ENCODE measurements around the gene SLC66A1. TPM values are rescaled to one million over a fixed set of nuclear protein-coding genes. Genes with fewer than 3 reads are reported as not detected.

SLC66A1 gene
- total RNA-seq, 2 experiments from 2014 or later = 6.7 to 6.8 TPM

- peaks cover 6% of the 10 kb centered on the region for H3K36me3 Mint-ChIP-seq (ENCODE audit: low read depth)
- H3K4me1 Mint-ChIP-seq = peaks cover 6% of the 10 kb centered on the region
- DNase-seq = no peak
- no peak overlapping the region for H3K27ac Mint-ChIP-seq
- POLR2A ChIA-PET = no interaction called here
- H3K4me3 Mint-ChIP-seq = no peak overlapping the region
- CTCF ChIA-PET = interaction anchor here (0.8 kb wide), 1 partner anchor 10 kb away, joined by 3 read pairs; no protein-coding TSS in a partner anchor
- H3K9me3 Mint-ChIP-seq = no peaks in the 10 kb centered on the region
- H3K27me3 Mint-ChIP-seq = no peaks in the 10 kb centered on the region
Observed at GRCh38 chr1:19333587-19334354, 21.6 kb downstream of the SLC66A1 start.

GRCh38 chr1:19336543-19336942, 24.4 kb downstream of the SLC66A1 start:
- peaks cover 23% of the 10 kb centered on the region for H3K36me3 Mint-ChIP-seq (ENCODE audit: low read depth)
- H3K27me3 Mint-ChIP-seq = no peaks in the 10 kb centered on the region
- ChIA-PET POLR2A (no interaction called here), CTCF (interaction anchor here (1.5 kb wide), 1 partner anchor 54 kb away, joined by 3 read pairs; no protein-coding TSS in a partner anchor)
- no peak overlapping the region for H3K27ac Mint-ChIP-seq
- no peak overlapping the region for H3K4me3 Mint-ChIP-seq
- peaks cover 9% of the 10 kb centered on the region for H3K4me1 Mint-ChIP-seq
- no peak for DNase-seq
- no peaks in the 10 kb centered on the region for H3K9me3 Mint-ChIP-seq

GRCh38 chr1:19337289-19337688, 25.2 kb downstream of the SLC66A1 start:
- ChIA-PET POLR2A (no interaction called here), CTCF (no interaction called here)
- H3K4me3 Mint-ChIP-seq = no peak overlapping the region

GRCh38 chr1:19338323-19338762, 26.2 kb downstream of the SLC66A1 start:
- no peak overlapping the region for H3K4me3 Mint-ChIP-seq
- DNase-seq = no peak
- no peak overlapping the region for H3K27ac Mint-ChIP-seq
- ChIA-PET CTCF (no interaction called here), POLR2A (no interaction called here)
- no peaks in the 10 kb centered on the region for H3K27me3 Mint-ChIP-seq
- peaks cover 36% of the 10 kb centered on the region for H3K36me3 Mint-ChIP-seq (ENCODE audit: low read depth)
- H3K4me1 Mint-ChIP-seq = peaks cover 11% of the 10 kb centered on the region
- no peaks in the 10 kb centered on the region for H3K9me3 Mint-ChIP-seq

More at GRCh38 chr1:19337289-19337688, 25.2 kb downstream of the SLC66A1 start:
- no peak for DNase-seq
- Mint-ChIP-seq H3K27ac (no peak overlapping the region), H3K27me3 (no peaks in the 10 kb centered on the region), H3K9me3 (no peaks in the 10 kb centered on the region), H3K36me3 (ENCODE audit: low read depth) (peaks cover 30% of the 10 kb centered on the region), H3K4me1 (peaks cover 11% of the 10 kb centered on the region)

- no peaks in the 10 kb centered on the region for H3K9me3 Mint-ChIP-seq
- DNase-seq = no peak
- POLR2A ChIA-PET = no interaction called here
- H3K27ac Mint-ChIP-seq = no peak overlapping the region
- H3K4me1 Mint-ChIP-seq = peaks cover 11% of the 10 kb centered on the region
- H3K27me3 Mint-ChIP-seq = no peaks in the 10 kb centered on the region
- H3K36me3 Mint-ChIP-seq (ENCODE audit: low read depth) = peaks cover 40% of the 10 kb centered on the region
- CTCF ChIA-PET = no interaction called here
- no peak overlapping the region for H3K4me3 Mint-ChIP-seq
Observed at GRCh38 chr1:19339214-19339861, 27.2 kb downstream of the SLC66A1 start.

GRCh38 chr1:19340387-19340937, 28.3 kb downstream of the SLC66A1 start:
- ChIA-PET CTCF (interaction anchor here (1.0 to 1.1 kb wide), 2 partner anchors 9 to 43 kb away, joined by 3 read pairs; no protein-coding TSS in a partner anchor), POLR2A (interaction anchor here (0.9 kb wide), 1 partner anchor 8 kb away, joined by 3 read pairs; no protein-coding TSS in a partner anchor)
- peaks cover 49% of the 10 kb centered on the region for H3K36me3 Mint-ChIP-seq (ENCODE audit: low read depth)
- H3K4me3 Mint-ChIP-seq = no peak overlapping the region
- H3K9me3 Mint-ChIP-seq = no peaks in the 10 kb centered on the region
- peaks cover 11% of the 10 kb centered on the region for H3K4me1 Mint-ChIP-seq
- DNase-seq = no peak
- no peak overlapping the region for H3K27ac Mint-ChIP-seq
- H3K27me3 Mint-ChIP-seq = no peaks in the 10 kb centered on the region

- POLR2A ChIA-PET = interaction anchor here (0.9 kb wide), 1 partner anchor 9 kb away, joined by 3 read pairs; no protein-coding TSS in a partner anchor
- no peaks in the 10 kb centered on the region for H3K9me3 Mint-ChIP-seq
- no peaks in the 10 kb centered on the region for H3K27me3 Mint-ChIP-seq
- H3K4me3 Mint-ChIP-seq = no peak overlapping the region
- H3K27ac Mint-ChIP-seq = peak overlapping the region; percentile 16
- peak; percentile 74 for DNase-seq
- H3K36me3 Mint-ChIP-seq (ENCODE audit: low read depth) = peaks cover 49% of the 10 kb centered on the region
- CTCF ChIA-PET = interaction anchor here (0.9 to 1.2 kb wide), 5 partner anchors 10 to 313 kb away, joined by 3 to 4 read pairs (median 3); no protein-coding TSS in a partner anchor
- peaks cover 9% of the 10 kb centered on the region for H3K4me1 Mint-ChIP-seq
Observed at GRCh38 chr1:19341201-19342061, 29.3 kb downstream of the SLC66A1 start.

- peaks cover 6% of the 10 kb centered on the region for H3K4me1 Mint-ChIP-seq
- no peak overlapping the region for H3K4me3 Mint-ChIP-seq
- no peak overlapping the region for H3K27ac Mint-ChIP-seq
- DNase-seq = no peak
- CTCF ChIA-PET = interaction anchor here (0.9 to 1.2 kb wide), 3 partner anchors 23 to 312 kb away, joined by 3 to 4 read pairs (median 3); no protein-coding TSS in a partner anchor
- H3K36me3 Mint-ChIP-seq (ENCODE audit: low read depth) = peaks cover 49% of the 10 kb centered on the region
- POLR2A ChIA-PET = no interaction called here
- H3K27me3 Mint-ChIP-seq = no peaks in the 10 kb centered on the region
- no peaks in the 10 kb centered on the region for H3K9me3 Mint-ChIP-seq
Observed at GRCh38 chr1:19342062-19342750, 30.1 kb downstream of the SLC66A1 start.

GRCh38 chr1:19342894-19343616, 30.9 kb downstream of the SLC66A1 start:
- Mint-ChIP-seq H3K4me1 (peaks cover 4% of the 10 kb centered on the region), H3K36me3 (ENCODE audit: low read depth) (peaks cover 47% of the 10 kb centered on the region), H3K27ac (no peak overlapping the region), H3K9me3 (no peaks in the 10 kb centered on the region), H3K27me3 (no peaks in the 10 kb centered on the region), H3K4me3 (no peak overlapping the region)
- ChIA-PET CTCF (interaction anchor here (3.5 kb wide), 1 partner anchor 238 kb away, joined by 10 read pairs; no protein-coding TSS in a partner anchor), POLR2A (no interaction called here)
- no peak for DNase-seq

- Mint-ChIP-seq H3K9me3 (no peaks in the 10 kb centered on the region), H3K27me3 (no peaks in the 10 kb centered on the region), H3K27ac (no peak overlapping the region), H3K4me1 (peaks cover 4% of the 10 kb centered on the region), H3K4me3 (no peak overlapping the region), H3K36me3 (ENCODE audit: low read depth) (peaks cover 44% of the 10 kb centered on the region)
- no peak for DNase-seq
- ChIA-PET POLR2A (no interaction called here), CTCF (interaction anchor here (0.6 to 3.5 kb wide), 6 partner anchors 11 to 422 kb away, joined by 3 to 10 read pairs (median 4); no protein-coding TSS in a partner anchor)
Observed at GRCh38 chr1:19343617-19344350, 31.7 kb downstream of the SLC66A1 start.

- Mint-ChIP-seq H3K27me3 (no peaks in the 10 kb centered on the region), H3K36me3 (ENCODE audit: low read depth) (peaks cover 45% of the 10 kb centered on the region), H3K27ac (no peak overlapping the region), H3K4me1 (peaks cover 4% of the 10 kb centered on the region), H3K9me3 (no peaks in the 10 kb centered on the region), H3K4me3 (no peak overlapping the region)
- DNase-seq = peak; percentile 47
- ChIA-PET POLR2A (no interaction called here), CTCF (interaction anchor here (0.6 to 3.5 kb wide), 6 partner anchors 11 to 421 kb away, joined by 3 to 10 read pairs (median 4); no protein-coding TSS in a partner anchor)
Observed at GRCh38 chr1:19344372-19344810, 32.3 kb downstream of the SLC66A1 start.

Data from activated CD4-positive, alpha-beta memory T cell treated with anti-CD3 and anti-CD28 coated beads, Interleukin-2, amount 10 ng/mL, durations not matched to agents 7 days and 5 days (primary cell).